NCI-H345 (cell line): Measurements from ENCODE around the gene AGAP1.
A peak's percentile ranks its signal among the peaks of the same experiment; 100 is the strongest.

Experiments used
- DNase-seq: peaks from one replicate; lab custom pipeline; 2025; lab: John Stamatoyannopoulos, UW

AGAP1 gene

GRCh38 chr2:235493775-235494715, at the start of gene AGAP1:
Gene AGAP1, plus strand, starts transcription at chr2:235494043.
- peak; percentile 90 for DNase-seq

DNA sequence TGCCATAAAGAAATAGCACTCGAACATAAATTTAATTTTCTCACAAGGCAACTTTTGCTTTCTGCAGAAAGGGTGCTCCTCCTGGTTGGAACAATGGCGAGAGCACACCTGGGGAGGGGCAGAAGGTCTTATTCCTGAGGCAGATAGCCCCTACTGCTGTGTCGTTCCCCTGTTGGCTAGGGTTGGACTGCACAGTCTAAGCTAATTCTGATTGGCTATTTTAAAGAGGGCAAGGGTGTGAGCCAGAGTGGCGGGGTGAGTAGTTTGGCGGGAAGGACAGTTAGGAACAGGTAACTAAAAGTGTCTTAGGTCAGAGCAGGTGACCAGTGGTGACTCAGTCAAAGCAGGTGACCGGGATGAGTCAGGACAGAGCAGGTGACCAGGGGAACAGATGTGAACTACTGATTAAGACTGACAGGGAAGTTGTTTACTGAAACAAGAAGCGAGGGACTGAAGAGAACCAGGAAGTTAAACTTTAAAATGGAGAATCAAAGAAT, 49.7 kb upstream of the AGAP1 start:
- no peak for DNase-seq

DNA sequence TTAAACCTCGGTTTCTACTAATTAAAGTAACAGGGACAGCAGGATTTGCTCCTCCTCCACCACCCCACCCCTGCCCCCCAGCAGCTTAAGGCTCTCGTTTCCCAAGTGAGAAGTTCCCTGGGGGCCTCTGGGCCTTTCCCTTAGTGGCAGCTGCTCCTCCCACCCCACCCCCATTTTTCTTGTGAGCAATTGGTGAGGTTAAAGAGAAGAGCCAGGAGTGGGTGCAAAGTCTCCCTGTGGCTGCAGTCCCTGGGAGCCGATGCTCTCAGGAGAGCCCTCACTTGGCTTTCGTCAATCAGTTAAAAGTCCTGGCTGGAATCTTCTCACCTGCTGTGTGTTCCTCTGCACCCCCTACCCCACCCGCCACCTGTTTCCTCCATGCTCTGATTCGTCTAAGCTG, 48.7 kb upstream of the AGAP1 start:
- no peak for DNase-seq

GRCh38 chr2:235446082-235446481, 47.8 kb upstream of the AGAP1 start:
- no peak for DNase-seq

GRCh38 chr2:235447210-235447609, 46.6 kb upstream of the AGAP1 start:
- no peak for DNase-seq

DNA sequence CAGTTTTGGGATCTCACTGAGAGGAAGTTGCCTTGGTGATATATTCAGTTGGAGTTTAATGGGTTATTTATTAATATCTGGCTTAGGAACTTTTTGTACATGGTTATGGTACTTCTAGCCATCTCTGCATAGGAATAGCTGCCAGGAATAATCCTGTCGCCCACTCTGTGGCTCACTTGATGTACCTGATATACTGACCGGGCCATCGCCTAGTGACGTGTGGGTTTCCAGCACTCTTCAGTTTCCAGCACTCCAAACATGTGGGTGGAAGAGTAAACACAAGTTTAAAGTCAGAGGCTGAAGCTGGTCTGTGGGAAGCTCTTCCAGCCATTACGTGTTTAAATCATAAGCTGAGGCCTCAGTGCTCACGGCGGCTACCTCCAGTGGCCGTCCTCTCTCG, 44.3 kb upstream of the AGAP1 start:
- no peak for DNase-seq

DNA sequence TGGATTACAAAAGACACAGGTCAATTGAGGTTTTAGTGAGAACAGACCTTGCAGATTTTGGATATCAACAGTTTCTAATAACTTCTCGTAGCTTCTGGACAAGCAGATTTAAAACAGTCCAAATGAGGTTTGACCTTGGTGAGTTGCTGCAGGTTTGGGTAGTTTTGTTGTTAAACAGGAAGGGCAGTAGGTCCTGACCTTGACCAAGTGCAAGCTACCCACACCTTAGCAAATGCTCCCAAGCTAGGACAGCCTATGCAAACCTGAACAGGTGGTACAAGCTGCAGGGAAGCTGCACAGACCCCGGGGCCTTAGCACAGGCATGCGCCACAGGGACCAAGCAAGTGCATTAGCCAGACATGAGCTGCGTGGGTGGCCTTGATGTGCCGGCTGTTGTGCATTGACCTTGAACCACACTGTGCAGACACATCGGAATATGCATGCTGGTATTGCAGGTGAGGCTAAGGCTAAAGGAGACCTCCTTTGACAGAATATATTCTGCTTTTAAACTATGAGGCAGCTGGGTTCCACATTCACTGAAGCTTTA, 40.2 kb upstream of the AGAP1 start:
- DNase-seq = no peak

DNA sequence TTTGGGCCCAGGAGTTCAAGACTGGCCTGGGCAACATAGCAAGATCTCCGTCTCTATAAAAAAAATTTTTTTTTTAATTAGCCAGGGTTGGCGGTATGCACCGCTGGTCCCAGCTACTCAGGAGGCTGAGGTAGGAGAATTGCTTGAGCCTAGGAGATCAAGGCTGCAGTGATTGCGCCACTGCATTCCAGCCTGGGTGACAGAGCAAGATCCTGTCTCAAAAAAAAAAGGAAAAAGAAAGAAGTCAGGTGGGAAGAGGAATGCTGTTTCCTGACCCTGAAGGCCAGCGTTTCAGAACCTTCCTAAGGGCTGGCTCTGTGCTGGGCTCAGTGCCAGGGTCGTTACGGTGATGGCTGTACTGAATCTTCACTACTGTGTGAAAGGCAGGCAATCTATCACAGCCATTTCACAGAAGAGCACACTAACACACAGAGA, 35.0 kb upstream of the AGAP1 start:
- DNase-seq = peak; percentile 21

DNA sequence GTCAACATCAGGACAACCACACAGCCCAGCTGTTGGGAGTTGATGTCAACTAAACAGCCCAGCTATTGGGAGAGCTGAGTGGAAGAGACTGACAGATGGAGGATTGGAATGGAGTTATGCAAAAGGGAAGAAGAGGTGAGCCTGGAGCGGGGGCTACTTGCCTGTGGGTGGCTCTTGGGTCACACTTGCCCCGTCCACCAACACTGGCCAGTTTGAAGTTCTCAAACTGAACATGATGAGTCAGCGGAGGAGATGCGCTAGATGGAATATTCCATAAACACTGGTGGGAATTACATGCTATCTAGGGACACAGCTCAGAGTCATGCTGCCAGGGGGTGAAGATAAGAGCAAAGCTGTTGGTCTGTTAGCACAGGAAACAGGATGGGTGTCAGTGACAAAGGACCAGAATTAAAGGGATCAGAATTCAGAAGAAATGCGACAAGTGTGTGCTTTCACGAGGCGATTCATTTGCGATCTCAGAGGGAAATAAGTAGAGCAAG, 33.2 kb upstream of the AGAP1 start:
- no peak for DNase-seq

DNA sequence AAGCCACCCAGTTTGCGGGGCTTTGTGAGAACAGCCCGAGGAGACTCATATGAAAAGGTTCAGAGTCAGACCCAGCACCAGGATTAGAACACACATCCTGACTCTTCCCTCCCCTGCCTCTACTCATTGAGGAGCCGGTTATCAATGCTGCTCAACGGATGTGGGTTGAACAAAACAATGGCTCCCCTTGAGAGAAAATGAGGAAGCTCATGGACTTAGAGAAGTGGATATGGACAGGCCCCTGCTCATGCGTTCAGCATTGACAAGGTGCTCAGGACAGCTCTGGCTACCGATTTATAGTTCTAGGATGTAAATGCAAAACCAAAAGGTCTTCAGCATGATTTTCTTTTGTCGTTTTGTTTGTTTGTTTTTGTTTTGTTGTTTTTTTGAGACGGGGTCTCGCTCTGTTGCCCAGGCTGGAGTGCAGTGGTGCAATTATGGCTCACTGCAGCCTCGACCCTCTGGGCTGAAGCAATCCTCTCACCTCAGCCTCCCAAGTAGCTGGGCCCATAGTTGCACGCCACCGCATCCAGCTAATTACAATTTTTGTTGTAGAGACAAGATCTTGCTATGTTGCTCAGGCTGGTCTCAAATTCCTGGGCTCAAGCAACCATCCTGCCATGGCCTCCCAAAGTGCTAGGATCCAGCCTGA, 32.0 kb upstream of the AGAP1 start:
- DNase-seq = no peak

GRCh38 chr2:235462415-235462790, 31.4 kb upstream of the AGAP1 start:
- no peak for DNase-seq

DNA sequence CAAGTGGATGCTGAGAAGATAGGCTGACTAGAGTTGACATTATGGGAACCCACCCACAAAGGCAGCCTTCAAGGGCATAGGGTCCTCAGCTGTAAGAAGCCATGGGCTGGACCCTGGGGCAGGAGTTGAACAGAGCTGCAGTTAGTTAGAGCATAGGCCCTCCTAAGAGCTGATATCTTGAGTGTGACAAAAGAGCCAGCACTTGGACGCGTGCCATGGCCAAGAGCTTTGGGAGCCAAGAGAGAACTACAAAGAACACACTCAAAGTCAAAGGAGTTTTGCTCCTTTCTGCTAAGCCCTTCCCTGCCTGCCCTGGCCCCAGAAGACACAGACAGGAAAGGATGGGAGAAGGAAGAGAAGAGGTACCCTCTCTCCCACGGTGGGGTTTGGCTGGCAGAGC, 29.9 kb upstream of the AGAP1 start:
- no peak for DNase-seq

DNA sequence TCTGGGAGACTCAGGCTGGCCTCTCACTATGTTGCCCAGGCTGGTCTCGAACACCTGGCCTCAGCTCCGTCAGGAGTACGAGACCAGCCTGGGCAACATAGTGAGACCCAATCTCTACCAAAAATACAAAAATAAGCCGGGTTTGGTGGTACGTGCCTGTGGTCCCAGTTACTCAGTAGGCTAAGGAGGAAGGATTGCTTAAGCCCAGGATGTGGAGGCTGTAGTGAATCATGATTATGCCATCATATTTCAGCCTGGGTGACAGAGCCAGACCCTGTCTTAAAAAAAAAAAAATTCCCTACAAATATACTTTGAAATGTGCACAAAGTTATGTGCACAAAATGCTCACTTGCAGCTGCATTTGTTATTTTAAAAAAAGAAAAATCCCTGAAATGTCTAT, 26.3 kb upstream of the AGAP1 start:
- no peak for DNase-seq

DNA sequence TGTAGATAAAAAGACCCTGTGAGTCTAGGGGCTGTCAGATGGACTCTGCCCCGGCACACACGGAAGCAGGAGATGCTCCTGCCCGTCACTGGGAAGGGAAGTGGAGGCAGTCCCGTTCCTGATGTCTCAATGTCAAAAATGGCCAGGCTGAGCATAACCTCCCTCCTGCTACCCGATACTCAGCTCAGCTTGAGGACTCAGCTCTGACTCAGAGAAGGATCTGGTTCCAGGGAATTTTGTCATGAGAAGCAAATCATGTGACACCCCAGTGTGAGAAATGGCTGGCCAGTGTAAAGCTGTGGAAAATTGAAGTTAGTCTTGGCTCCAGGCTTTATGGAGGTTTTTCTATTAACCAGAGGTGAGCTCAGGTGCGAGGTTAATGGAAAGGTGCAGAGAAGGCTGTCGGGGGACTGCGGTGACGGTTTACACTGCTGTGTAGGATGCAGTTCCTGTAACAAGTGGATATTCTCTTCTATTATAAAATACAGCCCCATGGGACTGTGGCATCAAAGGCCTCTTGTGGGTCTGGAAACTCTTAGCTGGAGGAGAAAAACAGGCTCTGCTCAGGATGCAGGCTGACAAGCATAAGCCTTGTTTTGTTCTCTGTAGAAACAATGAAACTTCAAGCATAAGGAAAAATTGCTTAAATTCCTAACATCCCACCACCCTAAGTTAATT, 24.7 kb upstream of the AGAP1 start:
- DNase-seq = peak; percentile 71

- DNase-seq = no peak
Observed at GRCh38 chr2:235471186-235471747, 22.6 kb upstream of the AGAP1 start.

DNA sequence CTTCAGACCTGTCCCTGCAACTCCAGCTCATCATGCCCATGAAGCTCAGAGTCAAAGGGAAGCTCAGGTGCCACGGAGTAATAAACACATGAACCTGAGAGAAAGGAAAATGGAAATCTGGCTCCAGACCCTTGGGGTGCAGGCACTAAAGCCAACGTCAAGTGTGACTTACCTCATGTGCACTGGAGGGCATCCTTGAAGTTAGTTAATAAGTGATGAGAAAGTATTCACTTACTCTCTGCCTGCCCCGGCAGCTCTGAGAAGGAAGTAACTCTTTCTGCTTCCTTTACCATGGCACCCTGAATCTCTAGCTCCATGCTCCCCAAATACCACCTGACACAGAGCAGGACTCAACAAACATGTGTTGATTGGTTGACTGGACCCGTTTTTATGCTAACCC, 21.4 kb upstream of the AGAP1 start:
- DNase-seq = no peak

- peak; percentile 10 for DNase-seq
Observed at GRCh38 chr2:235478609-235479008, 15.2 kb upstream of the AGAP1 start.

- no peak for DNase-seq
Observed at GRCh38 chr2:235479604-235480003, 14.2 kb upstream of the AGAP1 start.

DNA sequence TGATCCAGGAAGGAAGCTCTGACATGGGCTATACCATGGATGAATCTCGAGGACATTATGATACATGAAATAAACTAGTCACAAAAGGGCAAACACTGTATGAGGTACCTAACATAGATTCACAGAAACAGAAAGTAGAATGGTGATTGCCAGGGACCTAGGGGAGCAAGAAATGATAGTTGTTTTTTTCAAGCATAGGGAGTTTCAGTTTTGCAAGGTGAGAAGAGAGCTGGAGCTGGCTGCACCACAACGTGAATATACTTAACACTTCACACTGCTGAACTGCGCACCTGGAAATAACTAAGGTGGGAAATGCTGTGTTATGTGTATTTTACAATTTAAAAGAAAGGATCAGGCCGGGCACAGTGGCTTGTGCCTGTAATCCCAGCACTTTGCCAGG, 13.2 kb upstream of the AGAP1 start:
- DNase-seq = no peak

DNA sequence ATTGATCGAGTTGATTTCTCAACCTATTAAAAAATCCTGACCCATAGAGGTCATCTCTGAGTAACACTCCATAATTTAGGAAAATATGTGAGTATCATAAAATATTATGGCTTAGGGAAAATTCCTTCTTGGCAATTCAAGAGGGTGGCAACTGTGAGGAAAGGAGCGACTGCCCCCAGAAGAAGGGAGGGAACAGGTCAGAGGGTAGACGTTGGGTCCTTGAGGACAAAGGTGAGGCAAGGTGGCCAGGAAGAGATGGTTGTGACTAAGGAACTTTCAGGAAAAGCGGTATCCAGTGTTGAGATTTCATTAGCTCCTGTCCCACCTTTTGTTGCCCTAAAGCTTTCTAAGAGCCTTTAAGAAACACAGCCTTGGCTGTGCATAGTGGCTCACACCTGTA, 10.5 kb upstream of the AGAP1 start:
- DNase-seq = no peak

DNA sequence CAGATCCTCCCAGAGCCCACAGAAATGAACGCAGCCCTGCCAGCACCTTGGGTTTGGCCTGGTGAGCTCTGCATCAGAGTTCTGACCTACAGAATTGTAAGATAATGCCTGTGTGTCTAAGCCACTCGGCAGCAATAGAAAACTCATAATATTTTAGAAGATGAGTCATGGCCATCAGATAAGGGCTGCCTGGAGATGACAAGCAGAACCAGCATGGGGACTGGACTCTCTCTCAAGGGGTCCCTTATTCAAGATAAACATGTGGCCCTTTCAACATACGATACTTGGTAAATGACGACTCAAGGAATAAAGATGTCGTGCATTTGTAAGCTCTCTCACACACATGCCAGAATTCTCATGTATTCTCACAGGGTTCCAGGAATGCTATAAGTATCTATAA, 8.5 kb upstream of the AGAP1 start:
- DNase-seq = no peak

DNA sequence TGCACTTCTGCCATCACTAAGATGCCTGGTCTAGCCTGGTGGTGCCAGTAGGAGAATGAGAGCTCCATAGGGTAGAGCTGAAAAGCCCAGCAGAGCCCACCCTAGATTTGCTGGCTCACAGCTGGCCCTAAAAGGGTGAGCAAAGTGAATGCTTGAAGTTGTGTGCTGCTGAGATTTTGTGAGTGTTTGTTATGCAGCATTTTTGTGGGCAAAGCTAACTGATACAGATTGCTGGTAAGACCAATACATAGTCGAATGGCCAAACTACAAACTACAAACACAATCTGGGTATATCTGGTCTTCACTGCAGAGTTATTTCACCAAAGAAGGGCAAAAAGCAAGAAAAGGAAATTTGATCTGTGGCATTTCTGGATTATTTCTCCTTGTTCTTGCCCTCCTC, 7.1 kb upstream of the AGAP1 start:
- no peak for DNase-seq
